HG03521 (cell line): ENCODE results near the gene FAM89A.

Experiments used
- ATAC-seq: cut with Tn5 transposase; IDR thresholded peaks from one replicate; pipeline ENCODE4 v1.9.1; 2021; ENCODE audit warnings: mild to moderate bottlenecking, moderate library complexity; ENCODE audit not compliant: unreplicated experiment

The FAM89A gene

DNA sequence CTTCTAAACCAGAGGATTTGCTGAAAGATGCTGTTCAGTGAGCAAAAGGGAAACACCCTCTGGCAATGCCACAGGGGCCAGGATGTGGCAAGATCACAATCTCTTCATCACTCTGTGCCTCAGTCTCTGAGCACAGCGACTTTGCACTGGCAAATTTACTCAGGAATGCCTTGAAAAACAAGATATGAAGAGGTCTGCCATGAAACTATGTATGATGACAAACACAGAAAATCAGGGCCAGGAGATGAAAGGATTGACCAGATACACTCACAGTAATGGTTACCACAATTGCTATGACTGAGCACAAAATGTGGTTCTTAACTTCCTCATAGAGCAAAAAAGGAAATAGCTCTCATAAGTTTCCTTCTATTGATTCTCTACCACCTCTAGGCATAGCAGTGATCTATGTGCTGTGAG, 67.2 kb downstream of the FAM89A start:
- peak; percentile 70 for ATAC-seq

- no peak for ATAC-seq
These were observed 68.3 kb downstream of the FAM89A start for GRCh38 chr1:230971771-230972170.

GRCh38 chr1:230970432-230970831, 69.6 kb downstream of the FAM89A start:
- no peak for ATAC-seq
